GM21390 (cell line): Measurements from ENCODE around the gene LHFPL2.
A peak's percentile ranks its signal among the peaks of the same experiment; 100 is the strongest.

ENCODE experiments used
- ATAC-seq: cut with Tn5 transposase; IDR thresholded peaks from one replicate; pipeline ENCODE4 v1.9.1; 2021; ENCODE audit not compliant: unreplicated experiment

Gene LHFPL2

GRCh38 chr5:78644741-78645300 lies 3.8 kb downstream of the LHFPL2 start:
- no peak for ATAC-seq

- no peak for ATAC-seq
These were observed 4.4 kb downstream of the LHFPL2 start for GRCh38 chr5:78644129-78644528.

- no peak for ATAC-seq
These were observed 5.9 kb downstream of the LHFPL2 start for GRCh38 chr5:78642701-78643100.

- ATAC-seq = peak; percentile 58
These were observed 7.7 kb downstream of the LHFPL2 start for GRCh38 chr5:78640662-78641474.

- ATAC-seq = no peak
These were observed 8.8 kb downstream of the LHFPL2 start for GRCh38 chr5:78639791-78640190.

- no peak for ATAC-seq
These were observed 9.5 kb downstream of the LHFPL2 start for GRCh38 chr5:78638973-78639669.

GRCh38 chr5:78638423-78638822 lies 10.1 kb downstream of the LHFPL2 start:
- ATAC-seq = no peak

- ATAC-seq = no peak
These were observed 11.1 kb downstream of the LHFPL2 start for GRCh38 chr5:78637468-78637867.

- no peak for ATAC-seq
These were observed 11.9 kb downstream of the LHFPL2 start for GRCh38 chr5:78636682-78637081.

GRCh38 chr5:78634634-78635033 lies 13.9 kb downstream of the LHFPL2 start:
- no peak for ATAC-seq

- no peak for ATAC-seq
These were observed 14.3 kb downstream of the LHFPL2 start for GRCh38 chr5:78634229-78634628.

- no peak for ATAC-seq
These were observed 14.9 kb downstream of the LHFPL2 start for GRCh38 chr5:78633700-78634099.

GRCh38 chr5:78632467-78632866 lies 16.1 kb downstream of the LHFPL2 start:
- ATAC-seq = no peak

GRCh38 chr5:78631931-78632330 lies 16.6 kb downstream of the LHFPL2 start:
- ATAC-seq = no peak

- ATAC-seq = no peak
These were observed 18.5 kb downstream of the LHFPL2 start for GRCh38 chr5:78630047-78630446.

GRCh38 chr5:78629624-78630023 lies 18.9 kb downstream of the LHFPL2 start:
- ATAC-seq = no peak

- no peak for ATAC-seq
These were observed 20.1 kb downstream of the LHFPL2 start for GRCh38 chr5:78628270-78628992.

GRCh38 chr5:78627766-78628165 lies 20.8 kb downstream of the LHFPL2 start:
- no peak for ATAC-seq

GRCh38 chr5:78627175-78627574 lies 21.4 kb downstream of the LHFPL2 start:
- no peak for ATAC-seq

GRCh38 chr5:78626009-78626571 lies 22.5 kb downstream of the LHFPL2 start:
- ATAC-seq = no peak

GRCh38 chr5:78624992-78625391 lies 23.6 kb downstream of the LHFPL2 start:
- no peak for ATAC-seq
